GM13977 (cell line): Measurements from ENCODE around the gene MBNL3.

Experiments
- DNase-seq: peaks from one replicate; pipeline ENCODE4 v3.0.0; 2012; ENCODE audit warnings: low spot score
- in situ Hi-C: fragments of 300-500 bp; cut with MboI; formaldehyde crosslinking; loops from one replicate; pipeline ENCODE4 v1.12.0; 2022; ENCODE audit warnings: low sequenced_read_pairs, low pct_unique_long_range_greater_than_20kb, mixed read lengths, inconsistent platforms; ENCODE audit not compliant: unreplicated experiment
- TF ChIP-seq, protein P1 (sequence below): IDR thresholded peaks from 2 replicates; pipeline ENCODE4 v1.5.1; 2012; ENCODE audit warnings: mild to moderate bottlenecking, control low read depth; ENCODE audit not compliant: insufficient read depth; ENCODE audit errors: extremely low read depth, missing control alignments

Gene MBNL3, protein sequence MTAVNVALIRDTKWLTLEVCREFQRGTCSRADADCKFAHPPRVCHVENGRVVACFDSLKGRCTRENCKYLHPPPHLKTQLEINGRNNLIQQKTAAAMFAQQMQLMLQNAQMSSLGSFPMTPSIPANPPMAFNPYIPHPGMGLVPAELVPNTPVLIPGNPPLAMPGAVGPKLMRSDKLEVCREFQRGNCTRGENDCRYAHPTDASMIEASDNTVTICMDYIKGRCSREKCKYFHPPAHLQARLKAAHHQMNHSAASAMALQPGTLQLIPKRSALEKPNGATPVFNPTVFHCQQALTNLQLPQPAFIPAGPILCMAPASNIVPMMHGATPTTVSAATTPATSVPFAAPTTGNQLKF

GRCh38 chrX:132488819-132489577, at the start of gene MBNL3:
MBNL3 (minus strand) TSS chrX:132489038; CDS start chrX:132439611, 49,427 bp downstream.
- TF ChIP-seq, protein P1, sequence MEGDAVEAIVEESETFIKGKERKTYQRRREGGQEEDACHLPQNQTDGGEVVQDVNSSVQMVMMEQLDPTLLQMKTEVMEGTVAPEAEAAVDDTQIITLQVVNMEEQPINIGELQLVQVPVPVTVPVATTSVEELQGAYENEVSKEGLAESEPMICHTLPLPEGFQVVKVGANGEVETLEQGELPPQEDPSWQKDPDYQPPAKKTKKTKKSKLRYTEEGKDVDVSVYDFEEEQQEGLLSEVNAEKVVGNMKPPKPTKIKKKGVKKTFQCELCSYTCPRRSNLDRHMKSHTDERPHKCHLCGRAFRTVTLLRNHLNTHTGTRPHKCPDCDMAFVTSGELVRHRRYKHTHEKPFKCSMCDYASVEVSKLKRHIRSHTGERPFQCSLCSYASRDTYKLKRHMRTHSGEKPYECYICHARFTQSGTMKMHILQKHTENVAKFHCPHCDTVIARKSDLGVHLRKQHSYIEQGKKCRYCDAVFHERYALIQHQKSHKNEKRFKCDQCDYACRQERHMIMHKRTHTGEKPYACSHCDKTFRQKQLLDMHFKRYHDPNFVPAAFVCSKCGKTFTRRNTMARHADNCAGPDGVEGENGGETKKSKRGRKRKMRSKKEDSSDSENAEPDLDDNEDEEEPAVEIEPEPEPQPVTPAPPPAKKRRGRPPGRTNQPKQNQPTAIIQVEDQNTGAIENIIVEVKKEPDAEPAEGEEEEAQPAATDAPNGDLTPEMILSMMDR, result no peak
- in situ Hi-C loops, result no loop called here
- DNase-seq, result peak; percentile 39

DNA sequence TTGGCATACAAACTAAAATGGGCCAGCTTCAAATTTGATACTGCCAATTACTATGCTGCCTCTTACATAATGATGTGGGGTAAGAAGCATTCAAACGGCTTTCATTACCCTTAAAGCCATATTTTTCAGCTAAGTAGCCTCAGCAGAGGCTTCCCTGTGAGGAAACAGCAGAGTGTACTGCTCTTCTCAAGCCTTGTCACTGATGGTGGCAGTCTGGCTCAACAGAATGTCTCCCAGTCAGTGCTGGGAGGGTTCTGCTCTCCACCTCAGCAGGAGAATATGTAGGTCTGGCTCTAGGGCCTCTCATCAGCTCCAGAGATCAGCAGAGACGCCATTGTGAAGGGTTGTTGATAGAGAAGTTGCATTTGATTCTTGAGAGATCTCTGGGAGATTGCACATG, 44.6 kb upstream of the MBNL3 start:
- TF ChIP-seq, protein P1, result no peak
- in situ Hi-C loops, result no loop called here
- DNase-seq, result no peak

GRCh38 chrX:132532913-132533312, 44.1 kb upstream of the MBNL3 start:
- DNase-seq, result no peak
- TF ChIP-seq, protein P1, result no peak
- in situ Hi-C loops, result no loop called here

DNA sequence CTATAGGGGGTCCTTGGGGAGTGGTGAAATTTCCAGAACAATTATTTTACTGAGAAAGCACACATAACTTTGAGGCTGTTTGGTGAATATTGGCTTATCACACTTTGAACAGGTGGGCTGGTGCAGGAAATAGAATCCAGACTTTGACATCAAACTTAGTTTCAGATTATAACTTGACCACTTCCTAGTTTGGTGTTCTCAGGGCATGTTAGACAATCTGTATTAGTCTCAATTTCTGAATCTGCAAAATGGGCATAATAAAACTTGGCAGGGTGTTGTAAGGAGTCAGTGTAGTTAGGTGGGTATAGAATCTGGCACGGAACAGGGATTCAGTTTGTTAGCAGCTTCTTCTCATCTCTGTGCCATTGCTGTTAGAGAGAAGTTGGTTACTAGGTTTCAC, 43.3 kb upstream of the MBNL3 start:
- no peak for DNase-seq
- TF ChIP-seq, protein P1, result no peak
- in situ Hi-C loops, result no loop called here

GRCh38 chrX:132520792-132521191, 32.0 kb upstream of the MBNL3 start:
- no peak for DNase-seq
- in situ Hi-C loops, result no loop called here
- TF ChIP-seq, protein P1, result no peak

DNA sequence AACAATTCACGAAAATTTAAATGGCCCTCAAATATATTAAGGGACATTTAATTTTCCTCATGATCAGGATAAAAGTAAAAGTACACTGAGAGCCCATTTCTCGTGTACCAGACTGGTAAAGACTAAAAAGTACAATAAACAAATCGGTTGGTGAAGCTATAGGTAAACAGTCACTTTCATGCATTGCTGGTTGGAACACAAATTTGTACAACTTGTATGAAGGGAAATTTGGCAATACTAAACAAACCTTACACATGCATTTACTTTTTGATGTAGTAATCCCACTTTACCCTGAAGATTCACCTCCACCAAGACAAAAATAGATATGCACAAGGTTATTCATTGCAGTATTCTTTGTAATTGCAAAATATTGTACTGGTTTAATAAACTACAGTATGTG, 31.4 kb upstream of the MBNL3 start:
- no peak for DNase-seq
- TF ChIP-seq, protein P1, result no peak
- in situ Hi-C loops, result no loop called here
